Measurements from ENCODE around the gene VSIG2.

Gene VSIG2

GRCh38 chr11:124700028-124700427, 52.0 kb downstream of the VSIG2 start:
- H3K4me3 ChIP-seq (ENCODE audit: low read depth in 1 of 2, low read length in 2 of 2), result no peak overlapping the region
- H3K9me3 ChIP-seq (ENCODE audit: insufficient read depth, low read length, severe bottlenecking), result no peaks in the 10 kb centered on the region
- no peaks in the 10 kb centered on the region for H3K36me3 ChIP-seq (ENCODE audit: insufficient read depth, low read length)
- ATAC-seq (ENCODE audit: insufficient read depth, low read depth) (no peak), DNase-seq (no peak)
- peaks cover 12% of the 10 kb centered on the region for H3K27me3 ChIP-seq (ENCODE audit: insufficient read depth, low read length, poor library complexity)
- H3K4me1 ChIP-seq (ENCODE audit: insufficient read depth, low read length), result no peaks in the 10 kb centered on the region
- H3K4me2 ChIP-seq (ENCODE audit: insufficient read depth, low read length), result no peak overlapping the region
- H3K27ac ChIP-seq (ENCODE audit: low read length), result no peak overlapping the region
- no peaks in the 10 kb centered on the region for H4K20me1 ChIP-seq (ENCODE audit: insufficient read depth, low read length)
- no peak overlapping the region for H2AFZ ChIP-seq (ENCODE audit: low read depth, low read length)
- H3K79me2 ChIP-seq (ENCODE audit: insufficient read depth, low read length), result no peaks in the 10 kb centered on the region
- H3K9ac ChIP-seq (ENCODE audit: low read depth, low read length), result no peak overlapping the region
- no peak for TF ChIP-seq EZH2 (IDR thresholded peaks at IDR 0.05; ENCODE audit: borderline replicate concordance, low read depth, low read length, severe bottlenecking)
- TF ChIP-seq, protein P1, sequence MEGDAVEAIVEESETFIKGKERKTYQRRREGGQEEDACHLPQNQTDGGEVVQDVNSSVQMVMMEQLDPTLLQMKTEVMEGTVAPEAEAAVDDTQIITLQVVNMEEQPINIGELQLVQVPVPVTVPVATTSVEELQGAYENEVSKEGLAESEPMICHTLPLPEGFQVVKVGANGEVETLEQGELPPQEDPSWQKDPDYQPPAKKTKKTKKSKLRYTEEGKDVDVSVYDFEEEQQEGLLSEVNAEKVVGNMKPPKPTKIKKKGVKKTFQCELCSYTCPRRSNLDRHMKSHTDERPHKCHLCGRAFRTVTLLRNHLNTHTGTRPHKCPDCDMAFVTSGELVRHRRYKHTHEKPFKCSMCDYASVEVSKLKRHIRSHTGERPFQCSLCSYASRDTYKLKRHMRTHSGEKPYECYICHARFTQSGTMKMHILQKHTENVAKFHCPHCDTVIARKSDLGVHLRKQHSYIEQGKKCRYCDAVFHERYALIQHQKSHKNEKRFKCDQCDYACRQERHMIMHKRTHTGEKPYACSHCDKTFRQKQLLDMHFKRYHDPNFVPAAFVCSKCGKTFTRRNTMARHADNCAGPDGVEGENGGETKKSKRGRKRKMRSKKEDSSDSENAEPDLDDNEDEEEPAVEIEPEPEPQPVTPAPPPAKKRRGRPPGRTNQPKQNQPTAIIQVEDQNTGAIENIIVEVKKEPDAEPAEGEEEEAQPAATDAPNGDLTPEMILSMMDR (IDR thresholded peaks at IDR 0.05; ENCODE audit: borderline replicate concordance, extremely low read depth, low read length, poor library complexity, severe bottlenecking), result no peak

DNA sequence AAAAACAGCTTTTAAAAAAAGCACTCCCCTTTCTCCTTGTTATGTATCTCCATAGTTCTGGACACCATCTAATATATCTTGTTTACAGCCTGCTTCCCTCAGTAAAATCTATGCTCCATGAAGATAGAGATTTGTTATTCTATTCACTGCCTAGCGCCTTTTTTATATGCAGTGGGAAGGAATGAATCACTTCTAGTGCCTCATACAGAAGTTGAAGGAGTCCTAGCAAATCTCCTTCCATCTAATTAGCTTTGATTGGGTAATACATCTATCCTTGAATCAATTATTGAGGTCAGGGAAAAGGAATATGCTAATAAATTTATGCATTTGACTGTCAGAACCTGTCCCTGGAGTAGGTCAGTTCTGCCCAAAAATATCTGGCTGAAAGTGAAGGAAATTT, 52.5 kb downstream of the VSIG2 start:
- no peaks in the 10 kb centered on the region for H3K9me3 ChIP-seq (ENCODE audit: insufficient read depth, low read length, severe bottlenecking)
- TF ChIP-seq, protein P1 (IDR thresholded peaks at IDR 0.05; ENCODE audit: borderline replicate concordance, extremely low read depth, low read length, poor library complexity, severe bottlenecking), result no peak
- no peak for TF ChIP-seq EZH2 (IDR thresholded peaks at IDR 0.05; ENCODE audit: borderline replicate concordance, low read depth, low read length, severe bottlenecking)

More for the DNA sequence above, 52.5 kb downstream of the VSIG2 start:
- no peak overlapping the region for H3K4me3 ChIP-seq (ENCODE audit: low read depth in 1 of 2, low read length in 2 of 2)
- H3K4me1 ChIP-seq (ENCODE audit: insufficient read depth, low read length), result no peaks in the 10 kb centered on the region
- no peaks in the 10 kb centered on the region for H3K36me3 ChIP-seq (ENCODE audit: insufficient read depth, low read length)
- H3K79me2 ChIP-seq (ENCODE audit: insufficient read depth, low read length), result no peaks in the 10 kb centered on the region
- no peak overlapping the region for H3K9ac ChIP-seq (ENCODE audit: low read depth, low read length)
- no peak overlapping the region for H2AFZ ChIP-seq (ENCODE audit: low read depth, low read length)
- DNase-seq, result no peak
- no peak for ATAC-seq (ENCODE audit: insufficient read depth, low read depth)
- no peak overlapping the region for H3K27ac ChIP-seq (ENCODE audit: low read length)
- H3K4me2 ChIP-seq (ENCODE audit: insufficient read depth, low read length), result no peak overlapping the region
- no peaks in the 10 kb centered on the region for H4K20me1 ChIP-seq (ENCODE audit: insufficient read depth, low read length)
- peaks cover 12% of the 10 kb centered on the region for H3K27me3 ChIP-seq (ENCODE audit: insufficient read depth, low read length, poor library complexity)

All from DND-41 (cell line).